Liver (tissue), 9 donors: ENCODE data around the gene CHRM4. TPM values are rescaled to one million over a fixed set of nuclear protein-coding genes. Genes with fewer than 3 reads are reported as not detected.

Experiments used
- DNase-seq: peaks from one replicate; pipeline ENCODE4 v3.0.0-alpha.2; 2017; ENCODE audit warnings: low spot score
- H3K27ac ChIP-seq, 2 donors: one replicate each; pipeline ENCODE4 v1.7.0; 2013; ENCODE audit warnings: inconsistent platforms in 2 of 2, low read length in 2 of 2, control low read depth in 1 of 2, low read depth in 1 of 2, mild to moderate bottlenecking in 1 of 2
- H3K27me3 ChIP-seq, 4 donors: one replicate each; pipeline versions ENCODE4 v1.6.1 to v1.7.0; 2013; ENCODE audit warnings: low read length in 3 of 4, inconsistent platforms in 1 of 4, mild to moderate bottlenecking in 1 of 4, moderate library complexity in 1 of 4; ENCODE audit not compliant: control insufficient read depth in 4 of 4, insufficient read depth in 4 of 4
- H3K36me3 ChIP-seq, 4 donors: one replicate each; pipeline versions ENCODE4 v1.6.1 to v1.7.0; 2013; ENCODE audit warnings: low read length in 3 of 4, mild to moderate bottlenecking in 3 of 4, low read depth in 1 of 4, moderate library complexity in 1 of 4; ENCODE audit not compliant: control insufficient read depth in 4 of 4, insufficient read depth in 3 of 4
- H3K4me1 ChIP-seq, 4 donors: one replicate each; pipeline versions ENCODE4 v1.6.1 to v1.7.0; 2013; ENCODE audit warnings: low read length in 3 of 4, mild to moderate bottlenecking in 3 of 4, moderate library complexity in 1 of 4; ENCODE audit not compliant: control insufficient read depth in 4 of 4, insufficient read depth in 4 of 4
- H3K4me3 ChIP-seq, 3 donors: one replicate each; pipeline versions ENCODE4 v1.6.1 to v1.7.0; 2013; ENCODE audit warnings: low read length in 3 of 3, control low read depth in 1 of 3, low read depth in 1 of 3, mild to moderate bottlenecking in 1 of 3
- H3K9ac ChIP-seq, 2 donors: one replicate each; pipeline ENCODE4 v1.7.0; 2013; ENCODE audit warnings: low read length in 2 of 2, mild to moderate bottlenecking in 2 of 2, moderate library complexity in 2 of 2, control low read depth in 1 of 2, low read depth in 1 of 2
- H3K9me3 ChIP-seq, 4 donors: one replicate each; pipeline versions ENCODE4 v1.6.1 to v1.7.0; 2013; ENCODE audit warnings: low read length in 3 of 4; ENCODE audit not compliant: control insufficient read depth in 4 of 4
- ATF3 ChIP-seq: IDR thresholded peaks from 2 replicates; pipeline ENCODE4 v1.6.1; 2016; ENCODE audit warnings: antibody characterized with exemption
- CTCF ChIP-seq: fragments of 150-350 bp; IDR thresholded peaks from 2 replicates; pipeline ENCODE4 v1.5.1; 2017; ENCODE audit warnings: improper control_type of control experiment, low read depth, low read length; ENCODE audit not compliant: missing input control
- EGR1 ChIP-seq, 2 donors: IDR thresholded peaks; 2 replicates each; pipeline ENCODE4 v1.6.1; 2016 to 2018; ENCODE audit warnings: antibody characterized with exemption in 2 of 2, low read depth in 2 of 2
- FOXA1 ChIP-seq: IDR thresholded peaks from 2 replicates; pipeline ENCODE4 v1.6.1; 2016; ENCODE audit warnings: antibody characterized with exemption
- FOXA2 ChIP-seq: IDR thresholded peaks from 2 replicates; pipeline ENCODE4 v1.6.1; 2016; ENCODE audit warnings: antibody characterized with exemption
- GABPA ChIP-seq, 2 donors: IDR thresholded peaks in 1 of 2; conservative IDR thresholded peaks in 1 of 2; 2 replicates each; pipeline ENCODE4 v1.6.1; 2016; ENCODE audit warnings: antibody characterized with exemption in 2 of 2, mild to moderate bottlenecking in 1 of 2, moderate library complexity in 1 of 2
- HNF4A ChIP-seq, 2 donors: conservative IDR thresholded peaks; 2 replicates each; pipeline ENCODE4 v1.6.1; 2016; ENCODE audit warnings: antibody characterized with exemption in 2 of 2, mild to moderate bottlenecking in 2 of 2
- HNF4G ChIP-seq: IDR thresholded peaks from 2 replicates; pipeline ENCODE4 v1.6.1; 2016; ENCODE audit warnings: antibody characterized with exemption
- JUND ChIP-seq, 2 donors: IDR thresholded peaks; 2 replicates each; pipeline ENCODE4 v1.6.1; 2016; ENCODE audit warnings: antibody characterized with exemption in 2 of 2
- NR2F2 ChIP-seq: IDR thresholded peaks from 2 replicates; pipeline ENCODE4 v1.6.1; 2016; ENCODE audit warnings: antibody characterized with exemption
- RAD21 ChIP-seq, 2 donors: IDR thresholded peaks; 2 replicates each; pipeline ENCODE4 v1.6.1; 2016; ENCODE audit warnings: antibody characterized with exemption in 2 of 2, mild to moderate bottlenecking in 2 of 2
- REST ChIP-seq: IDR thresholded peaks from 2 replicates; pipeline ENCODE4 v1.6.1; 2016; ENCODE audit warnings: antibody characterized with exemption, mild to moderate bottlenecking
- RXRA ChIP-seq, 2 donors: IDR thresholded peaks; 2 replicates each; pipeline ENCODE4 v1.6.1; 2017 to 2018; ENCODE audit warnings: antibody characterized with exemption in 2 of 2, mild to moderate bottlenecking in 1 of 2
- SP1 ChIP-seq: IDR thresholded peaks from 2 replicates; pipeline ENCODE4 v1.6.1; 2018; ENCODE audit warnings: antibody characterized with exemption, mild to moderate bottlenecking
- YY1 ChIP-seq: IDR thresholded peaks from 2 replicates; pipeline ENCODE4 v1.6.1; 2016; ENCODE audit warnings: antibody characterized with exemption, mild to moderate bottlenecking
- WGBS: extraction: QIAGEN DNeasy Blood & Tissue Kit; methylation state at CpG from one replicate; pipeline ENCODE4 v1.1.7; 2013; 5-methylcytosine and 5-hydroxymethylcytosine counted together
- polyA plus RNA-seq, 2 donors: library from polyadenylated mRNA; stranded (reverse) in 1 of 2; unstranded in 1 of 2; fragments of 200-250 nt in 1 of 2; fragments of >200 nt in 1 of 2; fragmentation: Nextera tagmentation in 1 of 2; extraction: Ambion mirVana in 1 of 2; gene quantifications; one replicate each; pipeline versions ENCODE4 v1.2.1 to v1.2.3, GENCODE V29; 2013 to 2015
- total RNA-seq, 2 donors: library from RNA; depleted of rRNA; stranded (reverse); fragments of >200 nt; gene quantifications; one replicate each; pipeline ENCODE4 v1.2.3, GENCODE V29; 2014
- donor health status: healthy.
- donor health status: healthy.
- donor health status: healthy.
- donor health status: healthy.
- donor health status: healthy.

CHRM4 gene
- total and polyA plus RNA-seq, 4 donors, result 0.08 to 0.09 TPM; not detected in 2

GRCh38 chr11:46378811-46379481 is 12.6 kb downstream of the CHRM4 start:
- Histone ChIP-seq H3K9me3 (no peaks in the 10 kb centered on the region), H3K4me3 (no peak overlapping the region), H3K9ac (no peak overlapping the region), H3K4me1 (peaks cover 4 to 13% (median 6%) of the 10 kb centered on the region in 4 donors), H3K36me3 (peaks cover 6 to 38% (median 9%) of the 10 kb centered on the region in 4 donors), H3K27ac (no peak overlapping the region), H3K27me3 (no peaks in the 10 kb centered on the region)
- DNase-seq, result no peak
- 86% methylated on average over 20 of the region's 20 CpGs for WGBS
- no peak for TF ChIP-seq ATF3
- no peak for TF ChIP-seq HNF4A (conservative IDR thresholded peaks at IDR 0.05)
- TF ChIP-seq YY1, result no peak
- no peak for TF ChIP-seq RAD21 (IDR thresholded peaks at IDR 0.05)
- no peak for TF ChIP-seq FOXA2
- no peak for TF ChIP-seq REST
- TF ChIP-seq EGR1 (IDR thresholded peaks at IDR 0.05; ENCODE audit: low read depth in 2 of 2), result no peak
- no peak for TF ChIP-seq JUND (IDR thresholded peaks at IDR 0.05)
- TF ChIP-seq GABPA (IDR thresholded peaks at IDR 0.05 in 1 of 2, conservative IDR thresholded peaks at IDR 0.05 in 1 of 2), result no peak
- TF ChIP-seq FOXA1, result no peak
- TF ChIP-seq SP1, result no peak
- TF ChIP-seq CTCF, result no peak
- no peak for TF ChIP-seq RXRA (IDR thresholded peaks at IDR 0.05)
- TF ChIP-seq HNF4G, result no peak

- Histone ChIP-seq H3K27me3 (no peaks in the 10 kb centered on the region), H3K27ac (no peak overlapping the region), H3K9ac (no peak overlapping the region), H3K9me3 (no peaks in the 10 kb centered on the region), H3K4me1 (peaks cover 4 to 13% (median 6%) of the 10 kb centered on the region in 4 donors), H3K36me3 (peaks cover 6 to 41% (median 11%) of the 10 kb centered on the region in 4 donors), H3K4me3 (no peak overlapping the region)
- DNase-seq, result no peak
- TF ChIP-seq CTCF (no peak), SP1 (no peak), YY1 (no peak), HNF4G (no peak), HNF4A (conservative IDR thresholded peaks at IDR 0.05) (no peak), NR2F2 (no peak)
- 91% methylated on average over 10 of the region's 10 CpGs for WGBS
These were observed 13.3 kb downstream of the CHRM4 start for GRCh38 chr11:46378296-46378695.
